Measurements from ENCODE around the gene SH3RF3. TPM values are rescaled to one million over a fixed set of nuclear protein-coding genes. Genes with fewer than 3 reads are reported as not detected.
"Not testable (repeated sequence)": the region's sequence is repeated elsewhere in the genome, so short reads cannot be mapped to it uniquely, and the experiment has no call there.

Gene SH3RF3
- total RNA-seq, 2 donors from 2014 or later, result 8.0 to 8.8 TPM

DNA sequence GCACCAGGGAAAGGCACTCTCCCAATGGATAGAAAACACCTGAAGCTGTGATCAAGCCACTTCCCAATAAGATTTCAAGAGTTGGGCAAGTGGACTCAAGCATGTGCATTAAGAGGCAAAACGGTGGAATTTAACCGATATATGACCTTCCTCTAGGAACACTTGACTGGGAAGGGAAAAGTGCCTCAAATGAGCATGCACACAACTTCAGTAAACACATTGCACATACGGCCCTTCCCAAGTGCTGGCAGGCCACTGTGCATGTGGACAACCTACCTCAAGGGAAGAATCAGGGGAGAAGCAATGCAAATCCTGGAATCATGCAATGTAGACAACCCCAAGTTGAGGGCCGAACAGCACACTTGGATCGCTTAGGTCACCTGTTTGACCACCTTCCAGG is 23.9 kb upstream of the SH3RF3 start:
- no peaks in the 10 kb centered on the region for H3K9me3 ChIP-seq
- DNase-seq (ENCODE audit: low spot score), result no peak
- TF ChIP-seq, protein P1, sequence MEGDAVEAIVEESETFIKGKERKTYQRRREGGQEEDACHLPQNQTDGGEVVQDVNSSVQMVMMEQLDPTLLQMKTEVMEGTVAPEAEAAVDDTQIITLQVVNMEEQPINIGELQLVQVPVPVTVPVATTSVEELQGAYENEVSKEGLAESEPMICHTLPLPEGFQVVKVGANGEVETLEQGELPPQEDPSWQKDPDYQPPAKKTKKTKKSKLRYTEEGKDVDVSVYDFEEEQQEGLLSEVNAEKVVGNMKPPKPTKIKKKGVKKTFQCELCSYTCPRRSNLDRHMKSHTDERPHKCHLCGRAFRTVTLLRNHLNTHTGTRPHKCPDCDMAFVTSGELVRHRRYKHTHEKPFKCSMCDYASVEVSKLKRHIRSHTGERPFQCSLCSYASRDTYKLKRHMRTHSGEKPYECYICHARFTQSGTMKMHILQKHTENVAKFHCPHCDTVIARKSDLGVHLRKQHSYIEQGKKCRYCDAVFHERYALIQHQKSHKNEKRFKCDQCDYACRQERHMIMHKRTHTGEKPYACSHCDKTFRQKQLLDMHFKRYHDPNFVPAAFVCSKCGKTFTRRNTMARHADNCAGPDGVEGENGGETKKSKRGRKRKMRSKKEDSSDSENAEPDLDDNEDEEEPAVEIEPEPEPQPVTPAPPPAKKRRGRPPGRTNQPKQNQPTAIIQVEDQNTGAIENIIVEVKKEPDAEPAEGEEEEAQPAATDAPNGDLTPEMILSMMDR (IDR thresholded peaks at IDR 0.05), result no peak
- H3K27ac ChIP-seq, result no peak overlapping the region
- no peaks in the 10 kb centered on the region for H3K27me3 ChIP-seq
- H3K36me3 ChIP-seq, result no peaks in the 10 kb centered on the region
- H3K4me3 ChIP-seq, result no peak overlapping the region
- H3K4me1 ChIP-seq, result no peaks in the 10 kb centered on the region

- Histone ChIP-seq H3K27ac (no peak overlapping the region), H3K4me1 (no peaks in the 10 kb centered on the region), H3K36me3 (no peaks in the 10 kb centered on the region), H3K27me3 (no peaks in the 10 kb centered on the region), H3K9me3 (no peaks in the 10 kb centered on the region), H3K4me3 (no peak overlapping the region)
- DNase-seq (ENCODE audit: low spot score), result no peak
- TF ChIP-seq, protein P1 (IDR thresholded peaks at IDR 0.05), result no peak
Measured at GRCh38 chr2:109108740-109109139, 20.3 kb upstream of the SH3RF3 start.

GRCh38 chr2:109109342-109109741 is 19.7 kb upstream of the SH3RF3 start:
- Histone ChIP-seq H3K36me3 (no peaks in the 10 kb centered on the region), H3K4me3 (no peak overlapping the region), H3K27ac (no peak overlapping the region), H3K9me3 (no peaks in the 10 kb centered on the region), H3K4me1 (no peaks in the 10 kb centered on the region), H3K27me3 (no peaks in the 10 kb centered on the region)
- no peak for DNase-seq (ENCODE audit: low spot score)
- TF ChIP-seq, protein P1 (IDR thresholded peaks at IDR 0.05), result no peak

- TF ChIP-seq, protein P1 (IDR thresholded peaks at IDR 0.05), result no peak
- H3K4me1 ChIP-seq, result no peaks in the 10 kb centered on the region
- H3K27ac ChIP-seq, result no peak overlapping the region
- H3K4me3 ChIP-seq, result no peak overlapping the region
- DNase-seq (ENCODE audit: low spot score), result no peak
- H3K36me3 ChIP-seq, result no peaks in the 10 kb centered on the region
- no peaks in the 10 kb centered on the region for H3K9me3 ChIP-seq
- H3K27me3 ChIP-seq, result no peaks in the 10 kb centered on the region
Measured at GRCh38 chr2:109110170-109110569, 18.8 kb upstream of the SH3RF3 start.

GRCh38 chr2:109117181-109117580 is 11.8 kb upstream of the SH3RF3 start:
- not testable (repeated sequence) for DNase-seq (ENCODE audit: low spot score); H3K9me3 ChIP-seq

DNA sequence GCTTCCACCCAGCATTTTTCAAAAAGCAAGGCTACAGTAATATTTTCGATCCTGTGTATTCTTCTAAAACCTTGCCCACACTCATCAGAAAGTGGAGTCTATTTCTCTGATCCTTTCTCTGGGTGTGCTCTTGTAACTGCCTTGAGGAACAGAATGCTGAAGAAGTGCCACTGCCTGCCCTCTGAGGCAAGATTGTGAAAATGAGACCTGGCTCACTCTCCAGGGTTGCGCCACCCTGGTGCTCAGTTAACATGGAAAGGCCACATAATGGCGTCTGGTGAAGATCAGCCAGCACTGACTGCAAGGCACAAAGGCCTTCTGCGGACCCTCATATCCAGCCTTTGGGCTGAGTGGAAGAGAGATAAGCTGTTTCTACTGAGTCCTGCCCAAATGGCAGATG is 11.2 kb upstream of the SH3RF3 start:
- Histone ChIP-seq H3K36me3 (no peaks in the 10 kb centered on the region), H3K4me3 (no peak overlapping the region), H3K27ac (no peak overlapping the region), H3K9me3 (no peaks in the 10 kb centered on the region), H3K27me3 (no peaks in the 10 kb centered on the region), H3K4me1 (no peaks in the 10 kb centered on the region)
- TF ChIP-seq, protein P1 (IDR thresholded peaks at IDR 0.05), result no peak
- no peak for DNase-seq (ENCODE audit: low spot score)

More at GRCh38 chr2:109117181-109117580, 11.8 kb upstream of the SH3RF3 start:
- not testable (repeated sequence) for H3K27ac ChIP-seq, H3K36me3 ChIP-seq, H3K4me1 ChIP-seq, H3K4me3 ChIP-seq, H3K27me3 ChIP-seq
